Neural cell (in vitro differentiated cells): Measurements from ENCODE around the gene ST6GALNAC2.

Source experiments
- SMC3 ChIP-seq: fragments of 450-650 bp; conservative IDR thresholded peaks from 2 replicates; pipeline ENCODE4 v1.6.1; 2014; ENCODE audit warnings: antibody characterized with exemption, mild to moderate bottlenecking, moderate library complexity; ENCODE audit not compliant: poor library complexity
- TF ChIP-seq, protein P1 (sequence below): fragments of 450-650 bp; IDR thresholded peaks from 2 replicates; pipeline ENCODE4 v1.5.1; 2014; ENCODE audit warnings: antibody characterized with exemption, mild to moderate bottlenecking, moderate library complexity; ENCODE audit not compliant: poor library complexity, severe bottlenecking

DNA sequence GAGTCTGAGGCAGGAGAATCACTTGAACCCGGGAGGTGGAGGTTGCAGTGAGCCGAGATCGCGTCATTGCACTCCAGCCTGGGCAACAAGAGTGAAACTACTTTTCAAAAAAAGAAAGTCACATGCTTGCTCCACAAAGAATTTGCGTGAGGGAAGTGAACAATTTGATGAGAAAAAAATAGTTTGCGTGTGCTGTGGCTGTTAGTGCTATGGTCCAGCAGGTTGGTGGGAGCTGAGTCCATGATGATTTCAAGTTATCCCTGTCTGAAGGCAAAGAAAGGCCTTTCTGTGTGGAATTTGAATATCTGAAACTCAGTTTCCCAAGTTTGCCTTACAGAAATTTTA lies 24.8 kb downstream of the ST6GALNAC2 start:
- TF ChIP-seq SMC3: no peak
- TF ChIP-seq, protein P1, sequence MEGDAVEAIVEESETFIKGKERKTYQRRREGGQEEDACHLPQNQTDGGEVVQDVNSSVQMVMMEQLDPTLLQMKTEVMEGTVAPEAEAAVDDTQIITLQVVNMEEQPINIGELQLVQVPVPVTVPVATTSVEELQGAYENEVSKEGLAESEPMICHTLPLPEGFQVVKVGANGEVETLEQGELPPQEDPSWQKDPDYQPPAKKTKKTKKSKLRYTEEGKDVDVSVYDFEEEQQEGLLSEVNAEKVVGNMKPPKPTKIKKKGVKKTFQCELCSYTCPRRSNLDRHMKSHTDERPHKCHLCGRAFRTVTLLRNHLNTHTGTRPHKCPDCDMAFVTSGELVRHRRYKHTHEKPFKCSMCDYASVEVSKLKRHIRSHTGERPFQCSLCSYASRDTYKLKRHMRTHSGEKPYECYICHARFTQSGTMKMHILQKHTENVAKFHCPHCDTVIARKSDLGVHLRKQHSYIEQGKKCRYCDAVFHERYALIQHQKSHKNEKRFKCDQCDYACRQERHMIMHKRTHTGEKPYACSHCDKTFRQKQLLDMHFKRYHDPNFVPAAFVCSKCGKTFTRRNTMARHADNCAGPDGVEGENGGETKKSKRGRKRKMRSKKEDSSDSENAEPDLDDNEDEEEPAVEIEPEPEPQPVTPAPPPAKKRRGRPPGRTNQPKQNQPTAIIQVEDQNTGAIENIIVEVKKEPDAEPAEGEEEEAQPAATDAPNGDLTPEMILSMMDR: no peak
